HEK293 (cell line): ENCODE results near the gene TNNI3.

Experiments used
- ATF2 ChIP-seq: fragments of 450-650 bp; formaldehyde crosslinking; IDR thresholded peaks from 2 replicates; pipeline ENCODE4 v1.5.1; 2016; ENCODE audit warnings: missing biosample characterization, missing genetic modification characterization, low read depth
- REST ChIP-seq: fragments of 450-650 bp; formaldehyde crosslinking; IDR thresholded peaks from 2 replicates; pipeline ENCODE4 v1.5.1; 2016; ENCODE audit warnings: missing biosample characterization, missing genetic modification characterization
- SP2 ChIP-seq: fragments of 450-650 bp; formaldehyde crosslinking; IDR thresholded peaks from 2 replicates; pipeline ENCODE4 v1.5.1; 2016; ENCODE audit warnings: missing biosample characterization, missing genetic modification characterization
- TCF7L2 ChIP-seq: IDR thresholded peaks from 2 replicates; pipeline ENCODE4 v1.6.1; 2011; ENCODE audit warnings: low read depth, mild to moderate bottlenecking, inconsistent platforms, low read length, moderate library complexity, borderline replicate concordance
- ZNF146 ChIP-seq: fragments of 450-650 bp; formaldehyde crosslinking; IDR thresholded peaks from 2 replicates; pipeline ENCODE4 v1.5.1; 2016; ENCODE audit warnings: missing biosample characterization, missing genetic modification characterization
- ZNF324 ChIP-seq: fragments of 450-650 bp; formaldehyde crosslinking; IDR thresholded peaks from 2 replicates; pipeline ENCODE4 v1.5.1; 2016; ENCODE audit warnings: missing biosample characterization, missing genetic modification characterization
- ZNF433 ChIP-seq: fragments of 450-650 bp; formaldehyde crosslinking; IDR thresholded peaks from 2 replicates; pipeline ENCODE4 v1.5.1; 2016; ENCODE audit warnings: missing biosample characterization, missing genetic modification characterization, low read depth
- ZNF558 ChIP-seq: fragments of 450-650 bp; formaldehyde crosslinking; IDR thresholded peaks from 2 replicates; pipeline ENCODE4 v1.5.1; 2016; ENCODE audit warnings: missing biosample characterization, missing genetic modification characterization
- ZNF626 ChIP-seq: fragments of 450-650 bp; sonication (Bioruptor Pico); formaldehyde crosslinking; IDR thresholded peaks from 2 replicates; pipeline ENCODE4 v1.5.1; 2018; ENCODE audit warnings: missing biosample characterization, missing genetic modification characterization, inconsistent platforms
- ZNF707 ChIP-seq: fragments of 450-650 bp; formaldehyde crosslinking; IDR thresholded peaks from 2 replicates; pipeline ENCODE4 v1.5.1; 2016; ENCODE audit warnings: missing biosample characterization, missing genetic modification characterization
- ZSCAN18 ChIP-seq: fragments of 450-650 bp; formaldehyde crosslinking; IDR thresholded peaks from 2 replicates; pipeline ENCODE4 v1.5.1; 2016; ENCODE audit warnings: missing biosample characterization, missing genetic modification characterization
- TF ChIP-seq, protein P1 (sequence below): fragments of 450-650 bp; formaldehyde crosslinking; IDR thresholded peaks from 2 replicates; pipeline ENCODE4 v1.5.1; 2016; ENCODE audit warnings: missing biosample characterization, missing genetic modification characterization
- TF ChIP-seq, protein P2 (sequence below): fragments of 450-650 bp; formaldehyde crosslinking; IDR thresholded peaks from 2 replicates; pipeline ENCODE4 v1.5.1; 2016; ENCODE audit warnings: missing biosample characterization, missing genetic modification characterization
- TF ChIP-seq, protein P3 (sequence below): fragments of 450-650 bp; formaldehyde crosslinking; conservative IDR thresholded peaks from 2 replicates; pipeline ENCODE4 v1.5.1; 2016; ENCODE audit warnings: low read depth, missing biosample characterization, missing genetic modification characterization

- TF ChIP-seq ZSCAN18 (tag by site-specific recombination) (no peak), REST (no peak), ZNF433 (tag by site-specific recombination) (no peak), ZNF146 (tag by site-specific recombination) (no peak), SP2 (tag by site-specific recombination) (no peak), ZNF324 (tag by site-specific recombination) (no peak), TCF7L2 (no peak), ZNF707 (tag by site-specific recombination) (no peak), ATF2 (tag by site-specific recombination) (no peak), ZNF626 (tag by site-specific recombination) (no peak), ZNF558 (tag by site-specific recombination) (no peak)
- TF ChIP-seq, protein P1, sequence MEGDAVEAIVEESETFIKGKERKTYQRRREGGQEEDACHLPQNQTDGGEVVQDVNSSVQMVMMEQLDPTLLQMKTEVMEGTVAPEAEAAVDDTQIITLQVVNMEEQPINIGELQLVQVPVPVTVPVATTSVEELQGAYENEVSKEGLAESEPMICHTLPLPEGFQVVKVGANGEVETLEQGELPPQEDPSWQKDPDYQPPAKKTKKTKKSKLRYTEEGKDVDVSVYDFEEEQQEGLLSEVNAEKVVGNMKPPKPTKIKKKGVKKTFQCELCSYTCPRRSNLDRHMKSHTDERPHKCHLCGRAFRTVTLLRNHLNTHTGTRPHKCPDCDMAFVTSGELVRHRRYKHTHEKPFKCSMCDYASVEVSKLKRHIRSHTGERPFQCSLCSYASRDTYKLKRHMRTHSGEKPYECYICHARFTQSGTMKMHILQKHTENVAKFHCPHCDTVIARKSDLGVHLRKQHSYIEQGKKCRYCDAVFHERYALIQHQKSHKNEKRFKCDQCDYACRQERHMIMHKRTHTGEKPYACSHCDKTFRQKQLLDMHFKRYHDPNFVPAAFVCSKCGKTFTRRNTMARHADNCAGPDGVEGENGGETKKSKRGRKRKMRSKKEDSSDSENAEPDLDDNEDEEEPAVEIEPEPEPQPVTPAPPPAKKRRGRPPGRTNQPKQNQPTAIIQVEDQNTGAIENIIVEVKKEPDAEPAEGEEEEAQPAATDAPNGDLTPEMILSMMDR (tag by site-specific recombination) = no peak
- TF ChIP-seq, protein P2, sequence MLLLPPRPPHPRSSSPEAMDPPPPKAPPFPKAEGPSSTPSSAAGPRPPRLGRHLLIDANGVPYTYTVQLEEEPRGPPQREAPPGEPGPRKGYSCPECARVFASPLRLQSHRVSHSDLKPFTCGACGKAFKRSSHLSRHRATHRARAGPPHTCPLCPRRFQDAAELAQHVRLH (tag by site-specific recombination) = no peak
- TF ChIP-seq, protein P3, sequence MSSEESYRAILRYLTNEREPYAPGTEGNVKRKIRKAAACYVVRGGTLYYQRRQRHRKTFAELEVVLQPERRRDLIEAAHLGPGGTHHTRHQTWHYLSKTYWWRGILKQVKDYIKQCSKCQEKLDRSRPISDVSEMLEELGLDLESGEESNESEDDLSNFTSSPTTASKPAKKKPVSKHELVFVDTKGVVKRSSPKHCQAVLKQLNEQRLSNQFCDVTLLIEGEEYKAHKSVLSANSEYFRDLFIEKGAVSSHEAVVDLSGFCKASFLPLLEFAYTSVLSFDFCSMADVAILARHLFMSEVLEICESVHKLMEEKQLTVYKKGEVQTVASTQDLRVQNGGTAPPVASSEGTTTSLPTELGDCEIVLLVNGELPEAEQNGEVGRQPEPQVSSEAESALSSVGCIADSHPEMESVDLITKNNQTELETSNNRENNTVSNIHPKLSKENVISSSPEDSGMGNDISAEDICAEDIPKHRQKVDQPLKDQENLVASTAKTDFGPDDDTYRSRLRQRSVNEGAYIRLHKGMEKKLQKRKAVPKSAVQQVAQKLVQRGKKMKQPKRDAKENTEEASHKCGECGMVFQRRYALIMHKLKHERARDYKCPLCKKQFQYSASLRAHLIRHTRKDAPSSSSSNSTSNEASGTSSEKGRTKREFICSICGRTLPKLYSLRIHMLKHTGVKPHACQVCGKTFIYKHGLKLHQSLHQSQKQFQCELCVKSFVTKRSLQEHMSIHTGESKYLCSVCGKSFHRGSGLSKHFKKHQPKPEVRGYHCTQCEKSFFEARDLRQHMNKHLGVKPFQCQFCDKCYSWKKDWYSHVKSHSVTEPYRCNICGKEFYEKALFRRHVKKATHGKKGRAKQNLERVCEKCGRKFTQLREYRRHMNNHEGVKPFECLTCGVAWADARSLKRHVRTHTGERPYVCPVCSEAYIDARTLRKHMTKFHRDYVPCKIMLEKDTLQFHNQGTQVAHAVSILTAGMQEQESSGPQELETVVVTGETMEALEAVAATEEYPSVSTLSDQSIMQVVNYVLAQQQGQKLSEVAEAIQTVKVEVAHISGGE (tag by site-specific recombination) = no peak
These were observed 3.4 kb upstream of the TNNI3 start for GRCh38 chr19:55160986-55161365.
